NAMALWA (cell line): ENCODE measurements around the gene TRIM33.
"Not testable (repeated sequence)": the region's sequence is repeated elsewhere in the genome, so short reads cannot be mapped to it uniquely, and the experiment has no call there.

Experiments
- DNase-seq: peaks from one replicate; pipeline ENCODE4 v3.0.0-alpha.2; 2015; ENCODE audit warnings: low spot score

Gene TRIM33

DNA sequence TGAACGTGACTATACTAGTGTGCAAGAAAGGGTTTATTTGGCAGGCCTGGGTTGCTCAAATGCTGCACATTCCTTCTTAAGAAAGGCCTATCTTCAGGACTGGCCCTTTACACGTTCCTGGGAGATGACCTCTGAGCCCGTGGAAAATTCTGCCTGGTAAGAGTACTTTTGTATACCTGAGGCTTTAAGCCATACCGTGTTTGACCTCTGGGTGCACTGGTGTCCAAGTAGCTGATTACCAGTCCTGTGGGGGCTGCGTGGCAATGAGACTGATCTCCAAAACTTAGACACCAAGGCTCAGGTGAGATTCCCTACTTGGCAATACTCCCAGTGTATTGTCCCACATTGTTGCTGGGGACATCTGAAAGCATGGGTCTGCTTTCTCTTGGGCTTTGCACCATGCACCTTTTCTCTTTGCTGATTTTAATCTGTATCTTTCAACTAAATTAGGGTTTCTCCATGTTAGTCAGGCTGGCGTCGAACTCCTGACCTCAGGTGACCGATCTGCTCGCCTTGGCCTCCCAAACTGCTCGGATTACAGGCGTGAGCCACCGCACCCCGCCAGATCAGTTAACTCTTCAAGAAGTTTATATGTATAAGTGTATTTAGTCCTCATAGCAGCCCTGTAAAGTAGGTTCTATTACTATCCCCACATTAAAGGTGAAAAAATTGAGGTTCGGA lies 44.5 kb downstream of the TRIM33 start:
- DNase-seq = peak; percentile 11

DNA sequence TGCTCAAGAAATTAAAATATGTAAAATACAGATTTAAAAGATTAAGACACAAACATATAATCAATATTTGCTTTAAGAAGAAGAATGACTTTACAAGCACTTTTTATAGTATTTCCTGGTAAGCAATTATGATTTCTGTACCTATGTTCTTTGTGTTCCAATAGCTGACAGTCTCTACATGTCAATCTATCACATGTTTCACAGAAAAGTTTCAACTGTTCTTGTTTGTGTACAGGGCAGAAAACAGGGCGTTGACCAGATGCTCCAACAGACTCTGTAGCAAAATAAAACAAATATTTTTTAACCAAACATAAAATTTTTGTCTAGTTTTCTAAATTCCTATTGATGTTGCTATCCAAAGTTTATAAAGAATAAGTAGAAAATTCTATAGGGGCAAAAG lies 48.0 kb downstream of the TRIM33 start:
- DNase-seq = no peak

DNA sequence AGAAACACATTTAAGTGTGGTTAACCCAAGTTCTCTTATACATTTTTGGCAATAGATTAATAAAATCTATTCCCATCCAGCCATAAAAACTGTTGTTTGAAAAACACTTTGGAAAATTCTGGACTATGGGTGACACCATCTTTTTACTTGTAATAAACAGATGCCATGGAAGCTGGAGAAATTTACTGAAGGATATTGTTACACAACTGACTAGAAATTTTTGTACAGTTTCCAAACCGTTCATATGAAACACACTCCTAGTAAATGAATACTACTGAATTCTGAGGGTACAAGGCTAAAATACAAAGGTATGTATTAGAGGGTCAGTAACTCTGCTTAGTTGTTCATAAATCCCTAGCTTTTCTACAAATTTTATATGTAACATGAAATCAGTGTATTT lies 48.7 kb downstream of the TRIM33 start:
- no peak for DNase-seq

DNA sequence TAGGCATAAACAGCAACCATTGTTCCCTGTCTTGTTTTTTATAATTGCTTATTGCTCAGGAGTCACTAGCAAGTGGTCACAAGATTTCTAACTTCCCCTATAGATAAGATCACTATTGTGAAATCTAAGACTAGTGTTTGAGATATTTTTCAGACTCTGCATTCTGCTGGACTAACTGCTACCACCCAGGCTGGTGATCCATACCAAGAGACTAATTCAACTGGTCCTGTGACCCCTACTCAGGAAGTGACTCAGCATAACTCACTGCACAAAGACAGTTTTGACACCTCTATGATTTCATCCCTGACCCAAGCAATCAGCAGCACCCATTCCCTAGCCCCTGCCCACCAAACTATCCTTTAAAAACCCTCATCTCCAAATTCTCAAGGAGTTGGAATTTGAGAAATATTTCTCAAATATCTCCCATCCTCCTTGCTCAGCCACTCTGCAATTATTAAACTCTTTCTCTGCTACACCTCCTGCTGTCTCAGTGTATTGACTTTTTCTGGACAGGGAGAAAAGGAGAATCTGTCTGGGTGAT lies 52.7 kb downstream of the TRIM33 start:
- no peak for DNase-seq

DNA sequence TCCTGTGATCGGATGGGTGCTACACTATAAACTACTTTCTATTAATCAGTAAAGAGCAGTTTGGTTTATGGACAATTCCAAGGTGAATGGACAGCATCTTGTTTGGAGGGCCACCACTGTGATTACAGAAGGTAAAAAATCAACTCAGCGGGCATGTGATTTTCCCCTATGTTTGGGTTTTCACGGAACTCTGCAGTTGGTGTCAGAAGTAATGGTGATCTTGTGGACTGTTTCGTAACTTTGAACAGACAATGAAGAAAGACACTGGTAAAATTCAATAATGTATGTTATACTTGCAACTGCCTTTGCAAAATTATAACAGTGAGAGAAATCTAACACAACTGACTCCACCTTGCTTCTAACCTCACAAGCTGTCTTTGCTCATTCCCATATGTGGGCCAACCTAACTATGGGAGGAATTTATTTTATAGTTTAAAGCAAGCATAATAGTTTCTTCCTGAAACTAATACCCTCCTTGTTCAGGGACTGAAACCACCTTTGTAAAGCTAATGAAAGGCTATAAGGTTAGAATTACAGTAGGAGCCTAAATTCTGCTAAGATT lies 53.2 kb downstream of the TRIM33 start:
- no peak for DNase-seq

DNA sequence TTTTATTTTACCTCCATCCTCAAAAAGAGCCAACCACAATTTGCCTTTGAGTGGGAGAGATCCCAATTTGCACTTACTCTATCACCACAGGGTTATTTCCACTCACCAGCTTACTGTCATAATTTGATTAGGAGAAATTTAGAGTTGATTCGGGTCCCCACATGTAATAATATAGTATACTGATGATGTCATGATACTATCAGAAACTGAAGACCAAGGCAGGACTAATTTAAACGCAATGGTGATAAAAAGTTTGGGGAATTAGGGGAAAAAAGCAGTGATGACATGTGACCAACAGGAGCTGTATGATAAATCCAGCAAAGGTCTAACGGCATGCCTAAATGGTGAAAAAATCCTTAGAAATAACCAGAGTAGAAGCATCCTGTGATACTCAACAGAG lies 54.4 kb downstream of the TRIM33 start:
- DNase-seq = no peak

DNA sequence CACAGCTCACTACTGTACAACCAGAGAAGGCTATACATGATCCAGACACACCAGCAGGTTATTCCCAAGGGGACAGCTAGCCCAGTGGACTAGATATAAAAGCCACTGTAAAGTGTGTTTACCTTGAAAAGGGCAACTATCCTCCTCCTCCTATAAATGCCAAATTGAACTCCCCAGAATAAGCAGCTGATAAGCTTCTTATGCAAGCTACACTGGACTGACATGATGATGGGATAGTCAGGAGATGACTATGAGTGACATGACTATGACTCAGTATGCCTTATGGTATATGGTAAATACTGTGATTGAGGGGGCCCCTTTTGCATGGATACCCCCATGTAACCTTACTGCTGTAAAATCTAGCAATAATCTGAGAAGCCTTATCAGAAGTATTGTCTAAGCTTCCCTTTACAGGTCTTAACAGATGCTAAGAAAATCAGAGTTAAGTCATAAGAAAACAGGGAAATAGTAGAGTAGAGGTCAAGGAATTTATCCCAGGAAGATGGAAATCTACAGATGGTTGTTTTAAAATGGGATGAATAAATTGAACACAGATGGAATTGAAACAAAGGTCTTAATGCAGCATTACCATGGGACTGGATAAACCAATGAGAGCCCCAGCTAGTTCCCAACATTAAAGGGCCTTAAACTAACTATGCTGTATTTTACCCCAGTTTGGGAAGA lies 55.8 kb downstream of the TRIM33 start:
- DNase-seq = no peak

DNA sequence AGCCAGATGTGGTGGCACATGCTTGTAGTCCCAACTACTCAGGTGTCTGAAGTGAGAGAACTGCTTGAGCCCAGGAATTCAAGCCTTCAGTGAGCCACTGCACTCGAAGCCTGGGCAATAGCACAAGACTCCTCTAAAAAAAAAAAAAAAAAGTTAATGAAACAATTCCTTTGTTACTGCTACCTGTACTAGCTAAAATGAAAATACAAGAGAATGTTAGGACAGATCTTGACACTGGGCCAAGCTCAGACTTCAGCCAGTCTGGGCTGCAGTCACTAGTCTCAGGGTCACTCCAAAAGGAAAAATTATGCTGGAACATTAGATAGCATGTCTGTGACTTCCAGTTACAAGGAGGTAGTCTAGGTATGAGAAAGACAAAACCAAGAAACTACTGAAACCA lies 56.5 kb downstream of the TRIM33 start:
- no peak for DNase-seq

DNA sequence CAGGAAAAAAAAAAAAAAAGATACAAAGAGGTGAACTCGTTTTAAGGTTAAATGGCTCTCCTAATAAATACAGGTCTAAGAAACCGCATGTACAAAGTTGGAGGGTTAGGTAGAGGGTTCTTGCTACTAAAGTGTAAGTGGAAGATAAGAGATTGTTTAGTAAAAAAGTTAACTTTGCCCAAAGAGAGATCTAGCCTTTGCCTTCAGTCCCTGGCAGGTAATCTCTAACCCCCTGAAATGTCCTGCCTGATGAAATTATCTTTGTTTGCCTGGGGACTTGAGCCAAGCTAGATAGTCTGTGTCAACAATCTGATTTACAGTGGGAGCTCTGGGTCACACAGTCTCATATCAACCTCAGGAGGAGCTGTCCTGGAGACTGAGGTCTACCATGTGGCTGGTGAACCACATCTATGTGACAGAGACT lies 57.6 kb downstream of the TRIM33 start:
- DNase-seq = no peak

DNA sequence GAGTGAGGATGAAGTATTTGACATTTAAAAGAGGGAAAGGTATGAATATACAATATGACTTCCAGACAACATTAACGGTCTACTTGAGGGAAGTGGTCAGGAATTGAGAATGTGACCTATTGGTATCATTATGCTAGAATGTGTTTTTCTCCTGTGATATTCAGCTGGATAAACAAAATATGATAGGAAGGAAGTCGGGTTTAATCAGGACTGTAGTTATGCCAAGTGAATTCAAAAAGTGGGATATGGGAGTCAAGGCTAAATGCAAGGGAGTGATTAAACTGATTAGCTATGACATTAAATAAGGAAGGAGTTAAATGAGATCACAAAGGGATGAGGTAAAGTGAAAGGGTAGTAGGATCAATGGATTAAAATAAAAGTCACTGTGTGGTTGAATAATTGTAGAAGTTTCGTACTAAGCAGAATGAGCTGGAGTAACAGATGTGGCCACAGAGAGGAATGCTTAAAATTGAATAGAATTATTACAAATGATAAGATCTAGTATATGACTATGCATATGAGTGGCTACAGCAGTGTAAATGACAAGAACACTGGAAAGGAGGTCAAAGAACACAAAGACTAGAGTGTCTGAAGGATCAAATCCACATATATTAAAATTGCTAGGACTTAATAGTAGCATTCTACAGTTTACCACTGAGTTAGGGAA lies 62.5 kb downstream of the TRIM33 start:
- DNase-seq = no peak

DNA sequence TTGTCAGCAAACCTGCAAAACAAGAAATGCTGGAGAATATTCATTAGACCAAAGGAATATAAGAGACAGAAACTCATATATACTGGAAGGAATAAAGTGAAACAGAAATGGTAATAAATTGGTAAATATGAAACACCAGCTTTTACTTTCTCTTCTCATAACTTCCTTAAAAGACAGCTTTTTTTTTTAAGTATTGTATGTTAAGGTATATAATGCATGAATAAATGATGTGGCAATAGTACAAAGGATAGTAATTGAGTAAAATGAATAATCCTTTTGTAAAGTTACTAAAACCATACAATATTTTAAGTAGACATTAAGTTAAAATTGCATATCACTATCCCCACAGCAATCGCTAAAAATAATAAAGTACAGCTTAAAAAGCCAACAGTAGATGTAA lies 64.8 kb downstream of the TRIM33 start:
- DNase-seq = no peak

DNA sequence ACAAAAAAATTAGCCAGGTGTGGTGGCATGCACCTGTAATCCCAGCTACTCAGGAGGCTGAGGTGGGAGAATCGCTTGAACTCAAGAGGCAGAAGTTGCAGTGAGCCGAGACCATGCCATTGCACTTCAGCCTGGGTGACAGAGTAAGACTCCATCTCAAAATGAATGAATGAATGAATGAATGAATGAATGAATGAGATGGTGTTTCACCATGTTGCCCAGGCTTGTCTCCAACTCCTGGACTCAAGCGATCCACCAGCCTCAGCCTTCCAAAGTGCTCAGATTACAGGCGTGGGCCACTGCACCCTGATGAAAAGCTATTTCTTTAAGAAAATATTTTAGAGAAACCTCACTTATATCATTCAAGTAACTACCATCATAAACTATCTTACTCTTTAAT lies 67.8 kb downstream of the TRIM33 start:
- not testable (repeated sequence) for DNase-seq

DNA sequence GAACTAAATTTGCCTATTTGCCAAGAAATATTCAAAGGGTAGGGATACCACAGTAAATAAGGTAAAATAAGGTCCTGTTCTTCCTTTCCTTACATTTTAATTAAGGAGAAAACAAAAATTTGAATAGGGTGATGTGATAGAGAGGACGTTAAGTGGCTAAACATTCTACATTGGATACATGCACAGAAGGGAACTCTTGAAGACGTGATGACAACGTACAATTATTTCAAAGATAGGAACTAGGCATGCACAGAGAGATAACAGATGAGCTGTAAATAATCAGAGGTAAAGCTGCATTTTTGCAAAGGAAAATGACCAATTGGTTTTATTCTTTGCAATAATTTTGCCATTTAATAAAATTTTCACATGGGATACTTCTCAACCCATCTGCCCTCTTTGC lies 69.7 kb downstream of the TRIM33 start:
- DNase-seq = no peak

DNA sequence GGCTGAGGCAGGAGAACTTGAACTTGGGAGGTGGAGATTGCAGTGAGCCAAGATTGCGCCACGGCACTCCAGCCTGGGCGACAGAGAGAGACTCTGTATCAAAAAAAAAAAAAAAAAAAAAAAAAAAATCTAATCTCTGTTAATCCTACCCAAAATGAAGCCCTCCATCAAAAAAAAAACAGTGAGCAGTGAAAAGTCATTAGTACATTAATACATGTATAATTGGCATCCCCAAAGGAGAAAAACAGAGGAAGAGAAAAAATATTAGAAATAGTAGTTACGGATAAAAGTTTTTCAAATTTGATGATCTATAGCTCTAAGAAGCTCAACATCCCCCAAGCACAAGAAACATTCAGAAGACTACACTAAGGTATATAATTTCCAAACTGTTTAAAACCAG lies 71.6 kb downstream of the TRIM33 start:
- no peak for DNase-seq

DNA sequence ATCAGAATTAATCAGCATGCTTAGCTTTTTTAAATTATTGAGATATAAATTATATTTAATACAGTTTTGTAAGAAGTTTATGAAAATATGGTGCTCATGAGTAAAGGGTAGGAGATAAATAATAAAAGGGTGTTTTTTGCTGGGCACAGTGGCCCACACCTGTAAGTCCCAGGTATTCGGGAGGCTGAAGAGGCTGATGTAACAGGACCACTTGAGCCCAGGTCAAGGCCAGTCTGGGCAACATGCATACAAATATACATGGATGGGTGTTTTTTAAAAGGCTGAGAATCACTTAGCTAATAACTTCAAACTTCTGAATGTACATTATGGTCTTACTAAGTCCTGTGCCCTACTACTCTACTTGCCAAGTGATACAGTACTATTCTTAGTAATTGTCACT lies 73.2 kb downstream of the TRIM33 start:
- no peak for DNase-seq

DNA sequence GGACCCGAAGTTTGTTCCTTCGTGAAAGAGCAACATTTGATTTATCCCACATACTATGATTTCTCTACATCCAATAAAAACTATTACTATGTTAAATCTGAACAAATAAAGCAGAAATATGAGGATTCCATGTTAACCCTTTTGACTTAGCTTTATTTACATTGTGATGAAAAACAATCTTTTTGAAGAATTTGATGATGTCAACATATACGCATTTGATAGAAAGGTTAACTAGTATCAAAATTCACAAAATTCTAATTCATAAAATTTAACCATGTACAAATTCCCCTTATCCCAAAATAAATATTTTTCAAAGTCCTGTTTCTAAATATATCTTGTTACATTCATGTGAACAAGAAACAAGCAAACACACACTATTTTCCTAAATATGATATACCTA lies 74.2 kb downstream of the TRIM33 start:
- DNase-seq = no peak

DNA sequence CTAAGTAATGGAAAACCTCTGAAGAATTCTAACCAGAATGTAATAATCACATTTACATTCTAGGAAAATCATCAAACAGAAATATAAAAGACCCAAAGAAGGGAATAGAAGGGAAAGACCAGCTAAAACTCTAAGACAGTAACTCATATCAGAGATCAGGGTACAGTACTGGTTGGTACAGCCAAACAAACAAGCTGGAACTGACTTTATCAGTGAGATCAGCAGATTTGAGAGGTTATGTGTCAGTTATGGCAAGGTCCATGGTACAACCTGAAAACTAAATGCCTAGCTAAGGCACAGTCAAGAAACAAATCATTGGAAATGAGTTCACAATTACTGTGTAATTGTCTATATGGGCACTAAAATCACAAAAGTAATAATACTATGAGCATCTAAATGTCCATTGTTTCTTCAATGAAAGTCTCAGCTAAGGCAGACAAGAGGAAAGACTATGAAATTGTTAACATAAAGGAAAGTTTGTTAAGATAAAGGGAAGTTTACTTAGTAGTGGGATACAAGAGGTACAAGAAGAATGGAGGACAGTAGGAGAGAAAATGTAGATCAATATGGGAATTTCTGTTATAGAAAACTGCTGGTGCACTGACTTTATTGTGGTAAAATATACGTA lies 75.8 kb downstream of the TRIM33 start:
- DNase-seq = no peak

DNA sequence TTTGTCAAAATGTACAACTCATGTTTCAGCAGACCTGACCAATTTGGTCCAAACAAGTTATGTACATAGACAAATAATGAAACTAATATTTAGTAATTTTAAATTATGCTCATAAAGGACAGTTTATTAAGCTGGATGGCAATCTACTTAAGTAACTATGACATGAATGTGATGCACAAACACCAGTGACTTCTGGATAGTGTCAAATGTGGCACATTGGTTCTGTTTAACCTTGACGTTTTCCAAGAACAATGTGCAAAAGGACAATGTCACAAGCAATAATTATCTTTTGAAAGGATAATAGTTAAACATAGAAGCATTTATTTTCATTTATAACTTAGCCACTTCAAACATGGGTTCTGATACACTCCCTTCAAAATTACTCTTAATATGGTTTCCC lies 80.0 kb downstream of the TRIM33 start:
- DNase-seq = no peak

DNA sequence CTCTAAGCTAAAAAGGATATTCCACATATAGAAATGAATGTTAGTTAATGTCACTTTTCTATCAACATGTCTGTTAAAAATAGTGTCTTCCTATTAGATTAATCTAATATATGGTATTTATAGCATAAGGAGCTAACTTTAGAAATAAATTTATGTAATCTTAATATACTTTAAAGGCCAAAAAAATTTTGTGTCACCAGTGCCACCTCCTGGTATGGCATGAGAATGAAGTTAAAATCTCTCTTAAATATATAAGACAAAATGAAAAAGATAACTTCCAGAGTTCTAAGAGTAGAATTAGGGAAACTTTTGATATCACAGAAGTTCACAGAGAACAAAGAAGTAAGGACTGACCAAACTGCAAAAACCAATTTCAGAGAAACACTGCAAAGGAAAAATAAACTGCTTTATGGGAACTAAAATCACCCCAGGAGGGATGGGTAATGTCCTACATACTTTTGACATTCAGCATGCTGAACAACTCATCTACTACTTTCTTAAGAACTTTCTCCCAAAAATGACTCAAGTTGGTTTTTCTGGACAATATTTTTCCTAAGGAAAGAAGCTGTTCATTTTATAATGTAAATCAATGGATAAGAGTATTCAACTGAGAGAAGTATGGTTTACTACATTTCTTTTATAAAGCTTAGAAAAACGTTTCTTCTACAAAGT lies 82.8 kb downstream of the TRIM33 start:
- peak; percentile 50 for DNase-seq

DNA sequence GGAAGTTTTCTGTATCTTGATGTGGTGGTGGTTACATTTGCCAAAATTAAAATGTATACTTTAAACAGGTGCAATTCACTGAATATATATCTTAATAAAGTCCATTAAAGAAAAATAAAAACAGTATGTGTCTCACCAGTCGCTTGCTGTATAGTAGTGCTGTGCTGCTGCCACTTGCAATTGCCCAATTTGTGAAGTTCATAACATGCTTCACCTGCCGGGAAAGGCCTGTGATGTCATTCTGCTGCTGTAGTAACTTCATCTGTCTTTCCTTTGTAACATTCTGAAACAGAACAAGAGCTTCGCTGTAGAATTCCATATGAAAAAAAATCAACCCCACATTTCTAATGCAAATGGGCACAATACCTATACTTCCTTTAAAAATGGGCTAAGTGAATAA lies 83.4 kb downstream of the TRIM33 start:
- DNase-seq = no peak

DNA sequence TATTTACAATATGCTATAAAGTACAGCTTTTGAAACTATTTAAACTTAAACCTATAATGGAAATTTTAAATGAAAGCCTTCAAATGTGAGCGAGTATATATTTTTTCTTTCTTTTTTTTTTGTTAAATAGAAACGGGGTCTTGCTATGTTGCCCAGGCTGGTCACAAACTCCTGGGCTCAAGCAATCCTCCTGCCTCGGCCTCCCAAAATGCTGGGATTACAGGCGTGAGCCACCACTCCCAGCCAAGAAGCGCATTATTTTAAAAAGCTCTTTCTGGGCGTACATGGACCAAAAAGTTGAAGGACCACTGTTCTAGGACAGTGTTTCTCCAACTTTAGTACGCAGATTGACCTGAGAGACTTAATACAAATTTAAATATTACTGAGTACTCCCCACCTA lies 87.5 kb downstream of the TRIM33 start:
- DNase-seq = no peak

DNA sequence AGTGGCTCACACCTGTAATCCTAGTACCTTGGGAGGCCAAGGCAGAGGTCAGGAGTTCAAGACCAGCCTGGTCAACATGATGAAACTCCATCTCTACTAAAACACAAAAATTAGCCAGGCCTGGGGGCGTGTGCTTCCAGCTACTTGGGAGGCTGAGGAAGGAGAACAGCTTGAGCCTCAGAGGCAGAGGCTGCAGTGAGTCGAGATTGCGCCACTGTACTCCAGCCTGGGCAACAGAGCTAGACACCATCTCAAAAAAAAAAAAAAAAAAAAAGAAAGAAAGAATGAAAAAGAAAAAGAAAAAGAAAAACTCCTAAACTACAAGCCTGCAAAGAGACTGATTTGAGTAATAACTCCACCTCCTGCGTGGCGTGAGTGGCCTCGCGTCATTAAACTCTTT lies 92.1 kb downstream of the TRIM33 start:
- not testable (repeated sequence) for DNase-seq
